WTC11 (cell line): ENCODE measurements around the gene TLR5.

Source experiments
- TF ChIP-seq, protein P1 (sequence below): fragments of 200-600 bp; IDR thresholded peaks from 2 replicates; pipeline ENCODE4 v1.8.0; 2022; ENCODE audit warnings: antibody characterized with exemption
- TF ChIP-seq, protein P2 (sequence below): sonication (generic); formaldehyde crosslinking; IDR thresholded peaks from 2 replicates; pipeline ENCODE4 v1.8.1; 2023; ENCODE audit warnings: mild to moderate bottlenecking, moderate library complexity, missing genetic modification reagents
- TF ChIP-seq, protein P3 (sequence below): sonication (generic); formaldehyde crosslinking; IDR thresholded peaks from 2 replicates; pipeline ENCODE4 v1.8.1; 2022; ENCODE audit warnings: mild to moderate bottlenecking, missing genetic modification reagents, moderate library complexity, borderline replicate concordance
- TF ChIP-seq, protein P4 (sequence below): sonication (generic); formaldehyde crosslinking; IDR thresholded peaks from 2 replicates; pipeline ENCODE4 v1.8.1; 2023; ENCODE audit warnings: mild to moderate bottlenecking, missing genetic modification reagents, moderate library complexity
- TF ChIP-seq, protein P5 (sequence below): sonication (generic); formaldehyde crosslinking; IDR thresholded peaks from 2 replicates; pipeline ENCODE4 v1.8.0; 2022; ENCODE audit warnings: mild to moderate bottlenecking, missing genetic modification reagents
- TF ChIP-seq, protein P6 (sequence below): sonication (generic); formaldehyde crosslinking; IDR thresholded peaks from 2 replicates; pipeline ENCODE4 v1.8.1; 2022; ENCODE audit warnings: mild to moderate bottlenecking, moderate library complexity, missing genetic modification reagents

DNA sequence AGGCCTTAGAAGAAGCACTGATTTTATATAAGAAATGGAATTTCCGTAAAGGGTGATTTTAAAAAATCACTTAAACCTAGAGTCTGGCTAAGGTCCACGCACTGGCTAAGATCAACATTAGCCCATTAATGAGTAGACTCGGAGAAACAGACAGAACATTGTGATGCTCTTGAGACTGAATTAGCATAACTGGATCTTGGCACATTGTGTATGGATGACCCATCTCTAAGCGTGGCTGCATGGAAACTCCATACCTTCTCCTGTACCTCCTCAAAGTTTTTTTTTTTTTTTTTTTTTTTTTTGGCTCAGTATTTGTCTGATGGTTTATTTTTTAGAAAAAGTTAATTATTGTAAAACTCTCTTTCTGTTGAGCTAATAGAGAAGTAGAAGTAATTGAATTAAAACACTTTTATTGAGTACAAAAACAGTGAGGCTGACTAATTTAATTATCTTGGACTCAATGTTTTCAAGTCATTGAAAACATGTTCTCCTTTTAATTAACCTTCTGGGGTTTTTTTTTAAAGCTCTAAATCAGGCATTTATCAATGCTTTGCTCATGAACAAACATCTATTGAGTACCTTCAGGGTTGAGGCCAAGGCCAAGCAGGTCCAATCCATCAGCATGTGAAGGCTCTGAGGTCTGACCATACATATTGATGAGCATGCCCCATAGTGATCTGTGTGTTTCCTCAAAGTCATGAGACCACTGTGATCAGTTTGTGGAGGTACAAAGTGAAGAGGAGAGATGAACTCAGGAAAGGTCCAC lies 74.0 kb downstream of the TLR5 start:
- TF ChIP-seq, protein P1, sequence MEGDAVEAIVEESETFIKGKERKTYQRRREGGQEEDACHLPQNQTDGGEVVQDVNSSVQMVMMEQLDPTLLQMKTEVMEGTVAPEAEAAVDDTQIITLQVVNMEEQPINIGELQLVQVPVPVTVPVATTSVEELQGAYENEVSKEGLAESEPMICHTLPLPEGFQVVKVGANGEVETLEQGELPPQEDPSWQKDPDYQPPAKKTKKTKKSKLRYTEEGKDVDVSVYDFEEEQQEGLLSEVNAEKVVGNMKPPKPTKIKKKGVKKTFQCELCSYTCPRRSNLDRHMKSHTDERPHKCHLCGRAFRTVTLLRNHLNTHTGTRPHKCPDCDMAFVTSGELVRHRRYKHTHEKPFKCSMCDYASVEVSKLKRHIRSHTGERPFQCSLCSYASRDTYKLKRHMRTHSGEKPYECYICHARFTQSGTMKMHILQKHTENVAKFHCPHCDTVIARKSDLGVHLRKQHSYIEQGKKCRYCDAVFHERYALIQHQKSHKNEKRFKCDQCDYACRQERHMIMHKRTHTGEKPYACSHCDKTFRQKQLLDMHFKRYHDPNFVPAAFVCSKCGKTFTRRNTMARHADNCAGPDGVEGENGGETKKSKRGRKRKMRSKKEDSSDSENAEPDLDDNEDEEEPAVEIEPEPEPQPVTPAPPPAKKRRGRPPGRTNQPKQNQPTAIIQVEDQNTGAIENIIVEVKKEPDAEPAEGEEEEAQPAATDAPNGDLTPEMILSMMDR: no peak
- TF ChIP-seq, protein P2, sequence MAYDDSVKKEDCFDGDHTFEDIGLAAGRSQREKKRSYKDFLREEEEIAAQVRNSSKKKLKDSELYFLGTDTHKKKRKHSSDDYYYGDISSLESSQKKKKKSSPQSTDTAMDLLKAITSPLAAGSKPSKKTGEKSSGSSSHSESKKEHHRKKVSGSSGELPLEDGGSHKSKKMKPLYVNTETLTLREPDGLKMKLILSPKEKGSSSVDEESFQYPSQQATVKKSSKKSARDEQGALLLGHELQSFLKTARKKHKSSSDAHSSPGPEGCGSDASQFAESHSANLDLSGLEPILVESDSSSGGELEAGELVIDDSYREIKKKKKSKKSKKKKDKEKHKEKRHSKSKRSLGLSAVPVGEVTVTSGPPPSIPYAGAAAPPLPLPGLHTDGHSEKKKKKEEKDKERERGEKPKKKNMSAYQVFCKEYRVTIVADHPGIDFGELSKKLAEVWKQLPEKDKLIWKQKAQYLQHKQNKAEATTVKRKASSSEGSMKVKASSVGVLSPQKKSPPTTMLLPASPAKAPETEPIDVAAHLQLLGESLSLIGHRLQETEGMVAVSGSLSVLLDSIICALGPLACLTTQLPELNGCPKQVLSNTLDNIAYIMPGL (CRISPR knock-in tag): no peak
- TF ChIP-seq, protein P3, sequence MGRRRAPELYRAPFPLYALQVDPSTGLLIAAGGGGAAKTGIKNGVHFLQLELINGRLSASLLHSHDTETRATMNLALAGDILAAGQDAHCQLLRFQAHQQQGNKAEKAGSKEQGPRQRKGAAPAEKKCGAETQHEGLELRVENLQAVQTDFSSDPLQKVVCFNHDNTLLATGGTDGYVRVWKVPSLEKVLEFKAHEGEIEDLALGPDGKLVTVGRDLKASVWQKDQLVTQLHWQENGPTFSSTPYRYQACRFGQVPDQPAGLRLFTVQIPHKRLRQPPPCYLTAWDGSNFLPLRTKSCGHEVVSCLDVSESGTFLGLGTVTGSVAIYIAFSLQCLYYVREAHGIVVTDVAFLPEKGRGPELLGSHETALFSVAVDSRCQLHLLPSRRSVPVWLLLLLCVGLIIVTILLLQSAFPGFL (CRISPR knock-in tag): no peak
- TF ChIP-seq, protein P4, sequence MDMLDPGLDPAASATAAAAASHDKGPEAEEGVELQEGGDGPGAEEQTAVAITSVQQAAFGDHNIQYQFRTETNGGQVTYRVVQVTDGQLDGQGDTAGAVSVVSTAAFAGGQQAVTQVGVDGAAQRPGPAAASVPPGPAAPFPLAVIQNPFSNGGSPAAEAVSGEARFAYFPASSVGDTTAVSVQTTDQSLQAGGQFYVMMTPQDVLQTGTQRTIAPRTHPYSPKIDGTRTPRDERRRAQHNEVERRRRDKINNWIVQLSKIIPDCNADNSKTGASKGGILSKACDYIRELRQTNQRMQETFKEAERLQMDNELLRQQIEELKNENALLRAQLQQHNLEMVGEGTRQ (CRISPR knock-in tag): no peak
- TF ChIP-seq, protein P5, sequence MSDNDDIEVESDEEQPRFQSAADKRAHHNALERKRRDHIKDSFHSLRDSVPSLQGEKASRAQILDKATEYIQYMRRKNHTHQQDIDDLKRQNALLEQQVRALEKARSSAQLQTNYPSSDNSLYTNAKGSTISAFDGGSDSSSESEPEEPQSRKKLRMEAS (CRISPR knock-in tag): no peak
- TF ChIP-seq, protein P6, sequence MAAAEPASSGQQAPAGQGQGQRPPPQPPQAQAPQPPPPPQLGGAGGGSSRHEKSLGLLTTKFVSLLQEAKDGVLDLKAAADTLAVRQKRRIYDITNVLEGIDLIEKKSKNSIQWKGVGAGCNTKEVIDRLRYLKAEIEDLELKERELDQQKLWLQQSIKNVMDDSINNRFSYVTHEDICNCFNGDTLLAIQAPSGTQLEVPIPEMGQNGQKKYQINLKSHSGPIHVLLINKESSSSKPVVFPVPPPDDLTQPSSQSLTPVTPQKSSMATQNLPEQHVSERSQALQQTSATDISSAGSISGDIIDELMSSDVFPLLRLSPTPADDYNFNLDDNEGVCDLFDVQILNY (CRISPR knock-in tag): no peak
